Activated CD4-positive, CD25-positive, alpha-beta regulatory T cell (primary cell): ENCODE data around the gene NEUROD2.

Experiments
- DNase-seq, 4 experiments: peaks; one replicate each; lab custom pipeline; 2025; lab: John Stamatoyannopoulos, UW

NEUROD2 gene

GRCh38 chr17:39580082-39580468 is 27.6 kb downstream of the NEUROD2 start:
- DNase-seq, result no peak

DNA sequence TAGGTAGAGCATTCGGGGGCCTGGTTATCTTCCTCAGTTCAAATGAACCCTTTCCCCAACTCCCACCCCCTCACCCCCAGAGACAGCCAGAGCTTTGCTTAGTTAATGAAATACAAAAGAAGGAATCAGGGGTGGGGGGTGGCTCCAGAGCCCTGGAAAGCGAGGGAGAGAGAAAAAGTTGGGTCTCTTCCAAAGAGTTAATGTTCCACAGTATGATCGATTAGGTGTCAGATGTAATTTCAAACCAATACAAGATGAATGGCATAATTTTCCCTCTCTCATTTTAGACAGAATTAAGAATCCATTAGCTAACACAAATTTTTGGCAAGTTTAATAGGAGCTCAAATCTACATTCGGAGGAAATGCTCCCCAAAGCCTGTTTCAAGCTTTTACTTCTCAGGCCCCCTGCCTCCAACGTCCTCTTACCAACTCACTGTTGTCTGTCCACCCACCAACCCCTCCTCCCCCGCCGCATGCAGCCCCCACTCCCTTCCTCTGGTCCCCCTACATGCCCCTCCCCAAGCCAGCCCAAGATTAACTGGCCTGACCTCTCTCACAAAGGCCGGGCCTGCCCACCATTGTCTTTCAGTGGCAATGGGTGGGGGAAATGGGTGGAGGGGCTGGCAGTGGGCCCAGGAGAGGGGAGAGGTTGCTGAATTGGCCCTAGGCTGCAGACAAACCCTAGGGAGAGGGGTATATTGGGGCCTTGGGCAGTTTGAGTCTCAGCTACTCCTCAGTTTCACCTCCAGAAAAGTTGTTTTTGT is 28.2 kb downstream of the NEUROD2 start:
- no peak for DNase-seq

DNA sequence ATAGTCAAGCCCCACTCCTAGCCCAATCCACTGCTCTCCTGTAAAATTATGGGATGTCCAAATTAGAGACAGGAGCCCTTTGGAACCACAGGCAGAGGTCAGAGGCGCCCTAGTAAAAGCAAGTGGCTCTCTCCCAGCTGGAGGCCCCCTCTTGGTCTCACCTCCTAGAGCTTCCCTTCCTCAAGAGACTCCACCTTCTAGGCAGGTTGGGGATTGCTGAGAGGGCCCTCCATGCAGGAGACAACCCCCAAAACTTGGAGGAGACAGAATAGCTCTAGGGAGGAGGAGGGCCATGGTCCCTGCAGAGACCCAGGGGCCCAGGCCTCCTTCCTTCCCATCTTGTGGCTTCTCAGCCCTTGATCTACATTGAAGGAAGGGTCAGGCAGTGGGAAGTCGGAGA is 29.4 kb downstream of the NEUROD2 start:
- no peak for DNase-seq

DNA sequence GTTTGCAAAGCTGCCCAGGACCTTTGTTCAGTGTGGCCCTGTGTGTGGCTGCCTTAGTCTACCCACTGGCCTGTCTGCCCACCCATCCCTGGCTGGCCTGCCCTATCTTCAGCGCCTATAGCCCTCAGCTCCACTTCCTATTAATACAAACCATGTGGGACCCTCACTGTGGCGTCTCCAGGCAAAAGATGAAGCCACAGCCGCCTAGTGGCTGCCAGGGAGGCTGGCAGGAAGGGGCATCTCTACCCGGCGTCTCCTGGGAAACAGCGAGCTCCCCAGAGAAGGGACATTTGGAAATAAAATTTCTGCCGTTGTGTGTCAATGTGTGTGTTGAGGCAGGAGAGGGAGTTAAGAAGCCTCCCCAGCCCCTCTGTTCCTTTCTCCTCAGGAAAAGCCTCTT is 31.5 kb downstream of the NEUROD2 start:
- no peak for DNase-seq

DNA sequence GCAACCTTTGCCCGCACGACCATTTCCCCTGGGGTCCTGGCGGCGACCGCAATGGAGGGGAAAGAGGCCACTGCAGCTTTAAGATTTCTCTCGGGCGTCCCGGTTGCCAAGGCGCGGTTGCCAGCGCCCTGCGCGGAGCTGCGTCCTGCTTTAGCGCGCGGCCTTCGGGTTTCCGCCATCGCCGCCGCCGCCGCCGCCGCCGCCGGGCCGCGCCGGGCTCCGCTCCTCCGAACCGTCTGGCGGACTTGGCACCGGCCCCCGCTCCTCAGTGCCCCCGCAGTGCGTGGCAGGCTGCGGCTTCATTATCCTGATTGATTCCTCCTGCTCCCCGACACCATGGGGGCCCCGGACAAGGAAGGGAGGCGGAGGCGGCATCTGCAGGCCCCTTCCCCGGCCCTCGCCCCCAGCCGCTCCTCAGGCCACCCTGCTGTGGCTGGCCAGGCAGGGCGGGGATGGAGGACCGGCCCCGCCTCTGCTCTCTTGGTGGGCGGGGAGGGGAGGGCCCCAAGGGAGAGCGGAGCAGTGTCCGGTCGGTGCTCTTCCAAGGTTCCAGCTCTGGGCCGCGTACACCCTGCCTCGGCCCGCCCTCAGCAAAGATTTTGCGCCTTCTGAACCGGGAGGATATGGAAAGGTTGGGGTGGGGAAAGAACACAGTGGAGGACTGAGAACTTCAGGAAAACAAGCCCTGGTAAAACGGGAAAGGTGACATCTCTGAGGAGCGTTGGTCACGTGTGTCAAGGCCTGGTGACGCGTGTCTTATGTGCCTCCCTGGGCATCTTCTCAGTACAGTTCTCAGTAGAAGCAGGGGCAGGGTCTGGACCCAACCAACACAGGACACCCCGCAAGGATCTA is 34.0 kb downstream of the NEUROD2 start:
- no peak for DNase-seq

- no peak for DNase-seq
Measured at GRCh38 chr17:39572121-39572520, 35.6 kb downstream of the NEUROD2 start.

GRCh38 chr17:39569126-39569525 is 38.6 kb downstream of the NEUROD2 start:
- no peak for DNase-seq

- DNase-seq, result no peak
Measured at GRCh38 chr17:39568702-39569101, 39.0 kb downstream of the NEUROD2 start.

DNA sequence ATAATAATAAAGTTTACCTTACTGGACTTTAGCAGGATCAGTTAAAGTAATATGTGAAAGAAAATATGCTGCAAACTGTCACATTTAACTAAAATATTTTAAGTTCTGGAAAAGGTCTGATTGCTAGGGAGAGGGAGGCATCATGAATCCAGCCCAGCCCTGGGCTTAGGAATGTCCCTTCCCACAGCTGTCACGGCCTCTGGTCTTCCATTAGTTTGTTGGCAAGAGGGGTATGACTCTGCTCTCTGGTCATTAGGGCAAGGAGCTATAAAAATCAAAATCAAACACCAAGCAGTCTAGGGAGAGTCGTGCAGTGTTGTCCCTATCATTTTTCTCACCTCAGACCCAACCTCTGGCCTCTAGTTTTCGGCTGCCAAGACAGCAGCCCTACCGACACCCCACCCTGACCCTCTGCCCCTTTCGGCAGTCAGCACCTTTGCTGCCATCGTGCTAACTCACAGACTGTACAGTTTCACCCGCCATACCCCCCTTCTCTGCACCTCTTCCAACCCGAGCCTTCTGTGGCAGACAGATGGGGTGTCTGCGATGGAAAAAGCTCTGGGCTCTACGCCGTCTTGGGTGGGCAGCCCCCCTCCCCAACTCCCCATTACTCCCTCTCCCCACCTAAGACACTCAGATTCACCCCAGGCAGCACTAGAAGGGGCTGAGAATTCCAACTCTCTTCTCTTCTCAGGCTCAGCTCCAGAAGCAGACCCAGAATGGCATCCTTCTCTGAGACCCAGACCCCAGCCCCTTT is 41.4 kb downstream of the NEUROD2 start:
- DNase-seq, result no peak

DNA sequence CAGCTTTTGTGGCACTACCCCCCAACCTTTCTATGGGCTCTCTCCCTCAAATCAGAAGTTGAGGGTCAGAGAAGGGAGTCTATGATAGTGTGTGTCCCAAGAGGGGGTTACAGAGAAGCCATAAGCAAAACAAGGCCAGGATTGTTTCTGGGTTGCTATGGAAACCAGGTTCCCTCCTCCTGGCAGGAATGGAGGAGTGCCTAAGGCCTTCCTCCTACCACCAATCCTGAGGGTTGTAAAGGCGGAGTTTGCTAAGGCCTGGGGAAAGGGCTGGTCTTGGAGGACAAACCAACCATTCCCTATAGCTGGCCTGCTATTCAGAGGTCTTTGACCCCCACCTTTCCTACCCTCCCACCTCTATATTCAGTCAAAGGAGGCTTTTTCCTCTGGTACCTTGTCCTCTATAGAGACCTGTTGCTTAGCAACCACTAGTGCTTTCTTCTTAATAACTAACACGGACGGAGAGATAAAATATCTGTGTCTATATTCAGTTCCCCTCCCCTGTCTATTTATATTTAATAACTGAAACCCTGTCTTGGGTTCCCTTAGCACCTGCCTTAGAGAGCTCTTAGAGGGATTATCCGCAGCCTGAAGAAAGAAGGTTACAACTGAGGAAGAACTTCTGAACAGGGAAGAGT is 43.4 kb downstream of the NEUROD2 start:
- DNase-seq, result no peak

GRCh38 chr17:39563476-39563875 is 44.2 kb downstream of the NEUROD2 start:
- DNase-seq, result no peak

- DNase-seq, result no peak
Measured at GRCh38 chr17:39562976-39563375, 44.7 kb downstream of the NEUROD2 start.

DNA sequence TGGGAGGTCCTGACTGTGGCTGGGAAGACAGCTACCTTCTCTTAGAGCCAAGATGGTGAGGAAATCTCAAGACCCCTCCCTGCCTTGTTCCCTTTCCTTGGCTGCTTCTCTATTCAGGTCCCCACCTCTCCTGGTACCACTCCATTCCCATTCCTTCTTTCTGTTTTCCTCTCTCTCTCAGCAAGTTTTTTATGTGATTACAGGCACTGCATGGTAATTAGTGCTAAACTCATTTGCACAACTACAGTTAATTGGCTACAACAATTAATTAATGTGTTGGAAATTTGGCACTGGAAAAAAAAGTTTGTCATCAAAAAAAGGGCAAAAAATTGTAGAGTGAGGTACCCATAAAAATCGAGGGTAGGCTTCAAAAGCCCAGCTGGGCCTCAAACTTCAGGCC is 45.3 kb downstream of the NEUROD2 start:
- DNase-seq, result no peak

GRCh38 chr17:39556423-39556822 is 51.3 kb downstream of the NEUROD2 start:
- DNase-seq, result no peak

GRCh38 chr17:39555368-39555767 is 52.4 kb downstream of the NEUROD2 start:
- DNase-seq, result no peak
